Measurements from ENCODE around the gene UBE3A.

The UBE3A gene

DNA sequence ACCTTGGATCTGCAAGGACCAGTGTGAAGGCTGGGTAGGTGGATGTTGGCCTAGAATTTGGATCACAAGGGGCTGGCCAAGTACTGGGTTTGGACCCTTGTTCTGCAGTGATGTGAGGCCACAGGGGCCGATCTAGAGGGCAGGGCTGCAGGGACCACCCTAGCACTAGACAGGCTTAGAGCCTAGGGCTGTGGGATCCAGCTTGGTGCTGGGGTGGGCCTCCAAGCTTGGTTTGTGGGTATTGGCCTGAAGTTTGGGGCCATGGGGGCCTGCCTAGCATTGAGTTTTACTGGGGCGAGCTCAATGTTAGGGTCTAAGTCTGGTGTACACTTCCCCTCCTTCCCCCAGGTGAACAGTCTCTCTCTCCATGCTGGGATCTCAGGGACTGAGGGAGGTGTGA lies 36.5 kb downstream of the UBE3A start:
- DNase-seq, result no peak

DNA sequence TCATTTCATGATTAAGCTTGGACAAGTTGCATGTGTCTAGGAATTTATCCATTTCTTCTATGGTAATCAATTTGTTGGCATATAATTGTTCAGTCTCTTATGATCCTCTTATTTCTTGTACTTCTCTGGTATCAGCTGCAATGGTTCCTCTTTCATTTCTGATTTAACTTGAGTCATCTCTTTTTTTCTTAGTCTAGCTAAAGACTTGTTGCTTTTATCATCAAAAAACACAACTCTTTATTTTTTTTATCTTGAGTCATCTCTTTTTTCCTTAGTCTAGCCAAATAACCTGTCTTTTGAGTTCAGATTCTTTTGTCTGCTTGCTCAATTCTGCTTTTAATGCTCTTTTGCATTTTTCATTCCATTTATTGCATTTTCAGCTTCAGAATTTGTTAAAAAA lies 37.3 kb downstream of the UBE3A start:
- no peak for DNase-seq

DNA sequence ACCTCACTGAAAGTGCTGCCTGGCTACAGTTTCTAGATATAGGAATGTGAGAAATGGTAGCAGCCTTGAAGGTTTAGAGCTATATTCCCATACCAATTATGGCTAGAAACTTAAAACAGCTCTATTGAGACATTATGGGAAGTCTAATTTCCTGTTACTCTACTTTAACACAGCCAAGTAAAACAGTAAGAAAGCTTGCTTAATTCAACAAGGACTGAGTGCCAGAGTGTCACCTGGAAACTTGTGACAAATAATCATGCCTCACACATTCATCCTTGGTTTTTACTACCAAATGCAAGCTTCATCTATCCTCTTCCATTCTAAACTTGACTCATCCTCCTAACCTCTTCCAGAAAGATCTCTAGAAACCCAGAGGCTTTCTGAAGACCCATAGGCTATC lies 41.7 kb downstream of the UBE3A start:
- DNase-seq, result no peak

DNA sequence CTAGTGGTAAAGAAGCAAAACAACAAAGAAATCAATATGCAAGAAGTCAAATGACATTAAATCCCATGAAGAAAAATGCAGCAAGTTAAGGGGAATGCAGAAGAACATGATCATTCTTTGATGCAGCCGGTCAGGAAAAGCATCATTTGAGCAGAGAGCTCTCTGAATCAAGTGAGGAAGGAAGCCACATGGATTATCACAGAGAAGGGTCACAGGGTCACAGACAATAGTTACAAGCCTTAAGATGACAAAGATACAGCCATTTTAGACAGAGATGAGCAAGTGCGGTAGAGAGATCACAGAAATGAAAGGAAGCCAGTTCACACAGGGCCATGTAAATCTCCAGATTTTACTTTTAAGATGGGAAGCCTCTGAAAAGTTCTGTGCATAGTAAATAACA lies 43.9 kb downstream of the UBE3A start:
- DNase-seq, result no peak

DNA sequence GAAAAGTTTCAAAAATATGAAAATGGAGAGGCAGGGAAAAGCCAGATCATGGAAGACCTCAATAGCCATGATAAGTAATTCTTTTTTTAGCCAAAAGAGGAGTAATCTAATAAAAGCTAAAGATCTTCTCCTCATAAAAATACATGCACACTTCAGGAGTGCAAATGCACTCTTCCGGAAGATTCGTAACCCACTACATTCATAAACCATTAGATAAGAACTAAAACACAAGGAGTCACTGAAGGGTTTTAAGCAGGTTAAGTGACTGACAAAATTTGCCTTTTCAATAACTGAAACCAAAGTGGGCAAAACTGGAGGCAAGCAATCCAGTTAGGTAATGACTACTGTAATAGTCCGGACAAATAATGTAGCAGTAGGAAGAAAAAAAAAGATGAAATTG lies 46.0 kb downstream of the UBE3A start:
- no peak for DNase-seq

DNA sequence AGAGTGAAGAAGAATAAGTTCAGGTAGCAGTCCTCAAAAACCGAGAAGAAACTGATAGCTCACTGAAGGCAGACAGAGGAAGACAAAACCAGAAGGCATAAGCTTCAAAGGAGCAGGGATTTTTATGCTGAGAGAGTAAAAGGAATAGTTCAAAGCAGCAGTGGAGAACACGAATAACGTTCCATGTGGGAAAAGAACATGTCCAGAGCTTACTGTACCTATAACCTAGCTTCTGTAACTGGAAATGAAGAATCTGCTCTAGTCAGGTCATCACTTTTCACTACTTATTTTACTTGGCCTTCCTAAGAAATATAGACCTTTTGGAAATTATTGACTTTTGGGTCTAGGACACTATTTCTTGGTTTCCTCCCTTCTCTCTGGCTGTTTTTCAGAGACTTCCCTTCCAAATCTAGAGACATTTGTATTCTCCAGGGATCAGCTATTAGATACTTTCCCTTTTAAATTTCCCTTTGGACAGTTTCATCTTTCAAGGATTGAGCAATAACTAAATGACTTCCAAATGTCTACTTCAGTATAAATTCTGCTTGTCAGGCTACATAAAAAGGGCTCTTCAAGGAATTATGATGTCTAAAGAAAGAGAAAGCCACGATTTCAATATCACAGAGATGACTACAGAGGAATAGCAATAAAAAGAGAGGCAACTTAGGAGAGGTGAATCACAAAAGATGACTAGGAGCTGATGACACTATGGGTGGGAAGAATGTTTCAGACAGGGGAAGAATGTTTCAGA lies 46.7 kb downstream of the UBE3A start:
- DNase-seq, result no peak

DNA sequence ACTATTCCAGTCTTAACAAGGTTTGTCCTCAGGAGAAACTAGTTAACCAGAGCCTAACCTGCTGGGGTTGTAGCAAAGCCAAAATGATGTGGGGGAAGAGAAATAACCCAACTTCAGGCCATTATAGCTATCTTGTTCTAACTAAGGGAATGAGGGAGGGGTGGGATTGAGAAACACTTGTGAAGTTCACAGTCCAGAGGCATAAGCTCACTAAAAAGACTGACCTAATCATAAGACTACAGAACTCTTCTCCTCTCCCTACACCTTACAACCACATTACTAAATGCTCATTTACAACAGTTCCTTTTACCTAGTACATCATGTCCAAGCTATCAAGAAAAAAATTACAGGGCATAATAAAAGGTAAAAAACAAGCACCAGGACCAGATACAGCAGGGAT lies 52.8 kb downstream of the UBE3A start:
- no peak for DNase-seq

DNA sequence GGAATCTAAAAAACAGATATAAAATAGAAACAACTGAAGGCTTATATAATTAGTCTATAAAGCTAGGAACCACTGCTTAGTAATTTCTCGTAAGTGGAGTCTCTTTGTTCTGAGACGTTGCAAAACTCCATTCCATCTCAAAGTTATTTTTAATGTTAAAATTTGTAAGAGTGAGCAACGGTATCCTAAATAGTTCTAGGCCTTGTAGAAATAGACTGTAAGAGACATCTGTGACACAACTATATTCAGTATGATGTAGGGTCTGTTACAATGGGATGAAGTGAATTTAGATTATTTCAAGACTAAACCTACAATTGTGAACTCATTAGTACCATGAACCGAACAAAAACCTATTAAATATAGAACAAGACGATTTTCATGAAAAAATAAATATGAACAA lies 57.2 kb downstream of the UBE3A start:
- no peak for DNase-seq

DNA sequence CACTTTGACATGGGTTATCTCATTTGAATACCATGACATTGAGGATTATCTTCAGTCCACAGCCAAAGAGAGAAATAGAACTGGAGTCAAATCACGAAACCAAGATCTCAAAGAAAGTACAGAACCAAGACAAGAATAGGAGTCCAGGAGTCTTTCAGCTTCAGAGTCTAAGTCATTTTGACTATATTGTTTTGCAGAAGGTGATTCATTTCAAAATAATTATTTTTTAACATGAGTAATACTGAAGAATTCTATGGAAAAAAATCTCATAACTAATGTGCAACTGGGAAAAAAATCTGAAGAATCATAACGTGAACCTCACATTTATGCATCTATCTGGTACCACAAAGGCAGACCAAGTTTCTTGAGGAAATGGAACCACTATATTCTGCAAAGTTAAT lies 60.3 kb downstream of the UBE3A start:
- DNase-seq, result no peak

DNA sequence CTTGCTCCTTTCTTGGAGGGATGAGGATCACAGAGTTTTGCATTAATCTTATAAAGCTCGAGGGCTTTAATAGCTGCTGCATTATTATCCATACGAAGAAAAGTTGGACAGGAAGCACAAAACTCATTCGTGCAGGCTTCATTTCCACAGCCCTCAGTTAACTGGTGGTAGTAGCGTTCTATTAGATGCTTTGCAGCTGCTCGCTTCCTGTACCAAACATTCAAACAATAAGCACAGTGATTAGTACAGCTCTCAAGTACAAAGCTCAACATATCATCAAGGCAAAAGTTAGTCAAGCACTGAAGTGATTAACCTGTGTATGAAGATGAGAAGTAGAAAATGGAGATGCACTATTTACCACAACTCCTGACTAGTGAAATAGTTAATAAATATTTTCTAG lies 63.3 kb downstream of the UBE3A start:
- DNase-seq, result no peak

DNA sequence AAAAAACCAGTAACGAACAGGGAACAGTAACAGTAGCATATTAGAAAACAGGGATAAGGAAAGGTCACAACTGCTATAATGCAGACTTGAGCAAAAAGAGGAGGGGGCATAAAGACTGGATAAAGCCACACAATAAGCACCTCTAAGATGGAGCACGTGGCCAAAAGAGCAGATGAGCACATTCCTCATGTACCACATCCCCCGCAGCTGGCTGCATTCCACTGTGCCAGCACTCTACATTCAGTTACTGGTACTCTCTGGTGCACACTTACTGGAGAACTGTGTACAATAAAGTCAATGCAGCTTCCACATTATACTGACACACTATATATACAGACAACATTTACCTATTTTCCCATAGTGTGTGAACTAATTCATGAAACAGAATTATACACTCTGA lies 64.7 kb downstream of the UBE3A start:
- DNase-seq, result no peak

DNA sequence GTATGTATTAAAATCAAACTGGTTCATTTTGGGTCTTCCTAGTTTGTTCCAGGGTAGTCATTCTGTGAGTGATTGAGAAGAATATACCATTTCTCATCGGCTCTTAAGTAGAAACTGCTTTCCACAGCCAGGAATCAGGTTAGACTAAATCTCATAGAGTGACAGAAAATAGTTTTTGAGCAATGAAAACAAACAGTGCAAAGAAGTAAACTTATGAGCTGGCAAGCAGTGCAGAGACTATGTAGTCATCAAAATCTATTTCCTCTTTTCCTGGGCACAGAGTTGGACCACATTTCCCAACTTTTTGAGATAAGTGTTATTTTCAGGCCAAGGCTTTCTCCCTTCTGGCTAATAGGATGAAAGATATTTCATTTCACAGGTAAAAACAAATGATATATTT lies 66.5 kb downstream of the UBE3A start:
- no peak for DNase-seq

DNA sequence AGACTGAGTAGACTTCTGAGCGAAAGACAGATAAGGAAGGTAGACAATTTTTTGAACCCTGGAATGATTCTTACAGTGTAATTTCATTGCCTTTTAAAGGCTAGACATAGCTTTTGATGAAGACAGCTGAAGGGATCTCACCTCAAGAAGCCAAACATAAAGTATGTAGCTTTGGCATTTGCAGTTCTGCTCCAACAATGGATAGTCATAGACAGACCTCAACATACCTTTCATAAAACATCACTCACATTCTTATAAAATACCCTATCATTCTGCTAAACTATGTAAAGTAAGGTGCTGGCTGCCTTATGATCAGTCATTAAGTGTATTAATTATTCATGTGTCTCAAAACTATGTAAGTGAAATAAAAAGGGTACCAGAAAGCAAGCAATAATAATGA lies 70.0 kb downstream of the UBE3A start:
- no peak for DNase-seq

DNA sequence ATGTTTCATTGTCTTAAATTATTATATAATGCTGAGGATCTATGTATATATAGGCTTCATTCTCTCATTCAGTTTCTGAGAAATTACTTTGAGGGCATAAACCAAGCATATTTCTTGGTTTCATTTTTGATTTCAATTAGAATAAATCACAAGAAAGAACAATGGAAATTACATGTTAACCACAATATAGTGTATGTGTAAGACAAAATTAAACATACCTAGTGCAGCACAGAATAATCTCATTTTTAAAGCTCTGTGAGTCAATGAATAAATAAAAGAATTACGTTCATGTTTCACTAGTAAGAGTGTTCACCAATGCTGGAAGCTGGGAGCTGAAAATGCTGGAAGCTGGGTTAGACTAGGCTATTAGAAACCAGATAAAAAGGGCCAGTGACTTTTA lies 72.8 kb downstream of the UBE3A start:
- DNase-seq, result no peak

DNA sequence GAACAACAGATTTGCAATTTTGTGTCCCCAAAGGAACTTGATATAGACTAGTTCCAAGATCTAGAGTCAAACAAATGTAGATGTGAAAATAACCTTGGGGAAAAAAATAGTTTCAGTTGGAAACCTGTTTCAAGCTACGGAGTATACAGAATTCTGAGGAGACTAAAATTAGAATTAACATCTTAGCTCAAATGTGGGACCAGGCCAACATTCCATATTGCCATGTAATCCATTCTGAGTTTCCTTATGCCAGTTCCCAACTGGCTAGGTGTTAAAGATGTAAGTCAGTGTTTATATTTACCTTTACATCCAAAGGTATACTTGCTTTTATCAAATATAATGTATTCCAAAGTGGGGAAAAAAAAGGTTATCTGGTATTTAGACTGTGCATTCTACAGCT lies 76.3 kb downstream of the UBE3A start:
- DNase-seq, result no peak

DNA sequence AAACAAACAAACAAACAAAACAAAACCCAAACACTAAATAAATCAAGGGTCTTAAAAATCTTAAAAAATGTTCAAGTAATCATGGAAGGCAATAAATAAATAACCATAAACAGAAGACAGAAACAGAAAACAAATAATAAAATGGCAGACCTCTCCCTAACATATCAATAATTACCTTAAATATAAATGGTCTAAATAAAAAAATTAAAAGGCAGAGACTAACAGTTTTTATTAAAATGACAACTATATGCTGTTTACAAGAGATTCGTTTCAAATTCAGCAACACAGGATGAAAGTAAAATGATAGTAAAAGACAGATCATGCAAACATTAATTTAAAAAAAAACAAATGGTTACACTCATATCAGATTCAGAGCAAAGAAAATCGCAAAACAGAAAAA lies 91.1 kb downstream of the UBE3A start:
- DNase-seq, result no peak

DNA sequence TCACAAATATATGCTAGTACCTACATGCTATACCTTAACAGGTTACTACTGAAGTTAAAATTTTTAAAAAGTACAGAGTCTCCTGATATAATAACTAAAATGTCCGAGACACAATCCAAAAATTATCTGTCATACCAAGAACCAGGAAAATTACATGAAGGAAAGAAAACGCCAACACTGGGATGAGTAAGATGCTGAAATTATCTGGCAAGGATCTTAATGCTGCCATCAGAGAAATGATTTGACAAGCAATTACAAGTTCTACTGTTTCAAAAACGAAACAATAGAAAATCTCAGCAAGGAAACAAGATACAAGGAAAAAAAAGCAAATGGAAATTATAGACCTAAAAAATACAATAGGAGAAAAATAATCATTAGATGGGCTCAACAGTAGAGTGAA lies 92.5 kb downstream of the UBE3A start:
- no peak for DNase-seq

DNA sequence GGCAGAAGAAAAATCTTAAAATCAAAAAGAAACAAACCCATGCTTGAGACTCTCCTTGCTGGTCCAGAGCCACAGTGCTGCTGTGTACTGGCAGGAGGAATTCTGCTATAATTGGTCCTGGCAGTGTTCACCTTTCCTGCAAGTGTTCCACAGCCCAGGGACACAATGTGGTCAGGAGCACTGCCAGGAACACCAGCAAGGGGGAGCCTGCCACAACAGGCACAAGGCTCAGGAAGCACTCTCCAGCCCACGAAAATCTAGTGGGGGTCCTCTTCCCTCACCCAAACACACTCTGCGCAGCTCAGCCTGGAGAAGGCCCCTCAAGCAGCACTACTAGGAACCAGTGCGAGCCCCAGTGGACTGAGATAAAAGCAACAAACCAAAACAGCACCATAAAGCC lies 92.9 kb downstream of the UBE3A start:
- DNase-seq, result no peak

DNA sequence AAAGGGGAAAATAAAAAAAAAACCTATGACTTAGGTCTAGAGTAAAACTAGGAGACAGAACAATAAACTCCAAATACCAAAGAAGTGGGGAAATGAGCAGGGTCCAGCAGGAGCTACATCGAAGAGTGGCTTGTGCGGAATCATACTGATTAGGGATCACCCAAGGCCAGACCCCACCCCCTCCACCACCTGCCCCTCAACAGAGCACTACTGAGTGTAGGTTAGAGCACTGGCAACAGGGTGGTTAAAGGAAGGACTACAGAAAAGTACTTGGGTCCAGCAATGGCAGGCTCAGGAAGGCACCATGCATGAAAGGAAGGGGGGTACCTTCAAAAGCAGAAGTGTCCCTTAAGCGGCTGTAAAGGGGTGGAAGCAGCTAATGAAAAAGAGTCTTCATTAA lies 96.2 kb downstream of the UBE3A start:
- no peak for DNase-seq

DNA sequence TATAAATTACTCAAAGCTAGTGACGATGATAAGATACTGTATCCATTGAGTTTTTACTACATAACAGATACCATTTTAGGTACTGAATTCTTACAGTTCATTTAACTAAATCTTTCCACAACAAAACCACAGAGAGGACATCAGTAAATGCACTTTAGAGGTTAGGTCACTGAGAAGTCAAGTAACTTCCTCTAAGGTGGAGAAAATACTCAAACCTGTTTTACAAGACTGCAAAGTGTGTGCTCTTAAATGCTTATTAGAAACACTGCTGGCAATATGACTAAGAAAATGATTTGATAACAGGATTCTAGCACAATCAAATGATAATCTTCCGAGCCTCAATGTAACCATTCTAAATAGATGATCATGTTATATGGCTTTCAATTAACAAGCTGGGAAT lies 99.4 kb downstream of the UBE3A start:
- DNase-seq, result no peak

DNA sequence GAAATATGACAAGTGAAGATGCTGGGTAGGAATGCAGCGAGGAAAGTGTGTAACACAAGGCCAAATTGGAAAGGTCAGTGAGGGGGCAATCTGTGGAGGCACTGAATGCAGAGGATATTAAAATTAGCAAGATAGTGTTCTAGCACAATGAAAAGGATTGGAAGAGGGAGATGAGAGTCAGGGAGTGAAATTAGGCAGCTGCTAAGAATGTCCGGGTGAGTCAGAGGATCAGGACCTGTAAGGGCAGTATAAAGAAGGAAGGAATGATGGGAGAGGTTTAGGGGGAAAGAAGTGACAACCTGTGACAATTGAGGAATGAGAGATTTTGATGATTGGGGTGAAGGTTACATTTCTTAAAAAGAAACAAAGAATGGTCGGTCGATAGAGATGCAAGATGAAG lies 103.5 kb downstream of the UBE3A start:
- DNase-seq, result no peak

DNA sequence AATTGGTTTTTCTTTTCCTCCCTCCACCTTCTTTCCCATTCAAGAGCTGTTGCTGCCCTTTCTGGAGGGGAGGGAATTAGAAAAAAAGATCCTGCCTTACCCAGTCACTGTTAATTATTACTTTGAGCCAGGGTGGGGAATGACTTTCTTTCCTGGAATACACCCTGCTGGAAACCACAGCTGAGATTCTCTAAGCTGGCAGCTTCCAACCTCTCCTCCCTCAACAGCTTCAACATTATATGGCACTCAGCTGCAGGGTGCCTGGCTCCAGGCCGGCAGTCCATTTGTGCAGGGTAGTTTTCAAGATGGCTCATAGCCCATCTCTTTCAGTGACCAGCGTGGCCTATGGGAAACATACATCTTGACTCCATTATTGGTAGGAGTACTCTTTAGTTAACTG lies 105.8 kb downstream of the UBE3A start:
- no peak for DNase-seq

DNA sequence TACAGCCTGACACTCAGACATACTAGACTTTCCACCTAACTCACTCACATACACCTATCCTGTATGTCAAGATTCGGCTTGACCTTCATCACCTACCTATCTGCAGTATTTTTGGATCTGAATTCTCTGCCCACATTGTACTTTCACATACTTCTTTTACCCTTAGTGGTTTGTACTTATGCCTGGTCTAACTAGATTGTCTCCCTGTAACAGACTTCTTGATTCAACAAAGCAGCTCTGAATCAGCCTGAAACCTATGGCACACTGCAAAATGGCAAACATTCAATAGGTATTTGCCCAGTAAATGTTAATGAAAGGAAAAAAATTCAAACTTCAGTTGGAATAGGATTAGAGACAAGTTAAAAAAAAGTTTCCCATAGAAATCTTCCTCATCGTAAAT lies 106.5 kb downstream of the UBE3A start:
- no peak for DNase-seq

DNA sequence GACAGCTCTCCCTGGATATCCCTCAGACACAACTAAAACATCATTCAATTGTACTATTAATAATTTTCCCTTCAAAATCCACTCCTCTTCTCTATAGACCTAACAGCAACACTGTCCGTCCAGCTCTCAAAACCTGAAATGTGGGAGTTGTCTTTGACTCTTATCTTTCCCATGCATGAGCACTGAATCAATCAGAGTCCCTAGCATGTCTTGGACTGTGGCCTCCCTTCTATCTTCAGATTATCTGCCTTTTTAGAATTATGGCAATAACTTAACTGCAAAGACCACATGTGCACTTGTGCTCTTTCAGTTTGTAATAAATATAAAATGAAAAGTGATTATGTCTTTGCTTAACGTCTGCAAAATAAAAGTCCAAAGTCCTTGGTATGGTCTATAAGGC lies 107.0 kb downstream of the UBE3A start:
- no peak for DNase-seq

DNA sequence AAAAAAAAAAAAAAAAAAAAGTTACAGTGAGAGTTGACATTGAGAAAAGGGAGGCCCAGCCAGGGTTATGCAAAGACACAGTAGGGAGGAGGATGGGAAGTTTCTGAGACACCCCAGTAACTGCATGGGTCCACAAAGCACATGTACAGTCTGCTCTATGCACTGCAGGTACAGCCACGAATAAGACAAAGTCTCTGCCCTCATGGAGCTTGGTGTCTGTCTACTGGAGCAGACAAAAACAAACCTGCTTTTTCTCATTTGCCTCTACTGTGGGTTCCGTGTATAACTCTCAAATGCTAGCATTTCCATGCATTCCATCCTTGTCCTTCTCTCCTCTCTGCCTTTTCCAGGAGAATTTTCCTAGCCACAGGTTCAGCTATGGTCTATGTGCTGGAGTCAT lies 107.4 kb downstream of the UBE3A start:
- no peak for DNase-seq

DNA sequence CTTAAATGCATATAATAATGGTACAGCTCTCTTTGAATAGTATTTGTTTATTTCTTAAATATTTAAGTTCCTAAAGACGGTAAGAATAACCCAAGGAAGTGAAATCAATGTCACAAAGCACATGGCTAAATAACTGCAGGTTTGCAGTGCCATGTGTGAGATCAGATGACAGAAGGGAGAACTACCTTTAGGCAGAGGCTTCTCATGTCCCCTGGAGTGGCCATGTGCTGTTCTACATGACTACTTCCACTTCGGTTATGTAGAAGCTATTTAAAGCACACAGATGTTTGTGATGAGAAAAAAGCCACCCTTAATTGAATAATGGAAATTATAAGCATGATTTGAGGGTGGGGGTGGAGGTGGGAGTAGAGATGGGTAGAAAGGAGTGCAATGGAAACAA lies 109.1 kb downstream of the UBE3A start:
- DNase-seq, result no peak

All from NCI-H1048 (cell line).